Fibroblast of pulmonary artery (primary cell): Measurements from ENCODE around the gene FCSK.

Source experiments
- DNase-seq: peaks from one replicate; pipeline ENCODE4 v3.0.0-alpha.2; 2010; ENCODE audit warnings: low read depth
- H3K4me3 ChIP-seq: replicated peaks from 2 replicates; pipeline ENCODE4 v1.5.1; 2011; ENCODE audit warnings: low read depth, mild to moderate bottlenecking, control low read depth, low read length, moderate library complexity
- CTCF ChIP-seq: IDR thresholded peaks from 2 replicates; pipeline ENCODE4 v1.5.1; 2011; ENCODE audit warnings: mild to moderate bottlenecking, control low read depth, low read length, inconsistent platforms; ENCODE audit errors: missing control alignments

Gene FCSK

GRCh38 chr16:70453117-70453891 is 1.1 kb upstream of the FCSK start:
- no peak for DNase-seq
- H3K4me3 ChIP-seq = peak overlapping the region; percentile 84
- no peak for TF ChIP-seq CTCF

GRCh38 chr16:70453892-70454221 is 538 bp upstream of the FCSK start:
- DNase-seq = no peak
- H3K4me3 ChIP-seq = peak overlapping the region; percentile 84
- TF ChIP-seq CTCF = no peak

- TF ChIP-seq CTCF = no peak
- H3K4me3 ChIP-seq = no peak overlapping the region
- no peak for DNase-seq
Observed at GRCh38 chr16:70455910-70456309, 1.5 kb downstream of the FCSK start.

GRCh38 chr16:70457446-70458166 is 3.2 kb downstream of the FCSK start:
- no peak for TF ChIP-seq CTCF
- DNase-seq = no peak
- no peak overlapping the region for H3K4me3 ChIP-seq

- H3K4me3 ChIP-seq = no peak overlapping the region
- peak; percentile 47 for DNase-seq
- TF ChIP-seq CTCF = no peak
Observed at GRCh38 chr16:70460737-70461261, 6.4 kb downstream of the FCSK start.

GRCh38 chr16:70463235-70463634 is 8.8 kb downstream of the FCSK start:
- no peak for TF ChIP-seq CTCF
- no peak for DNase-seq
- no peak overlapping the region for H3K4me3 ChIP-seq
